HCT116 (cell line): ENCODE results near the gene SBF2. TPM values are rescaled to one million over a fixed set of nuclear protein-coding genes. Genes with fewer than 3 reads are reported as not detected.

ENCODE experiments used
- ATAC-seq: fragments of 200-7000 bp; cut with Tn5 transposase; 2 replicates; pipeline ENCODE4 v1.9.1; 2020; ENCODE audit warnings: mild to moderate bottlenecking, moderate library complexity
- BruUV-seq: library from RNA; stranded (reverse); fragments of 400-500 nt; replicated peaks from 2 replicates; lab custom pipeline; 2021; lab: Mats Ljungman, UMichigan
- CTCF ChIA-PET: fragments of 300-600 bp; sonication (Branson Sonifier 250); formaldehyde crosslinking; loops from one replicate; lab custom pipeline; 2021; ENCODE audit warnings: antibody characterized with exemption; lab: Charles Lee
- POLR2A ChIA-PET: fragments of 300-600, 350-600 bp; sonication (Branson Sonifier 250); formaldehyde crosslinking; loops from one replicate; lab custom pipeline; 2021; ENCODE audit warnings: antibody characterized with exemption; lab: Charles Lee
- RAD21 ChIA-PET, 2 experiments: fragments of 300-600 bp; sonication (Branson Sonifier 250); formaldehyde crosslinking; loops; one replicate each; lab custom pipeline; 2023; ENCODE audit warnings: low total read pairs in 2 of 2; ENCODE audit not compliant: uncharacterized antibody in 2 of 2, unreplicated experiment in 2 of 2, low non-redundant PET in 1 of 2; lab: Charles Lee
- DNase-seq: peaks from one replicate; pipeline ENCODE4 v3.0.0-alpha.2; 2010; ENCODE audit warnings: low read depth, low spot score
- H2AFZ ChIP-seq: fragments of 200-600 bp; shearing (Covaris generic), sonication (generic); 2 replicates; pipeline ENCODE4 v1.6.1; 2017; ENCODE audit warnings: low read depth, mixed run types, mixed read lengths, antibody characterized with exemption, low read length; ENCODE audit not compliant: poor library complexity, severe bottlenecking
- H3K27ac ChIP-seq: 2 replicates; pipeline ENCODE4 v1.5.1; 2012; ENCODE audit warnings: low read depth, low read length
- H3K27me3 ChIP-seq: fragments of 200-600 bp; sonication (generic); 2 replicates; pipeline ENCODE4 v1.6.1; 2016; ENCODE audit warnings: mixed run types, low read length, mixed read lengths; ENCODE audit not compliant: insufficient read depth
- H3K36me3 ChIP-seq, 2 experiments: fragments of 200-500 bp in 1 of 2; fragments of 200-600 bp in 1 of 2; sonication (Bioruptor generic) in 1 of 2; sonication (generic) in 1 of 2; 2 replicates each; pipeline versions ENCODE4 v1.5.1 to v1.6.1; 2014 to 2016; ENCODE audit warnings: low read length in 2 of 2, inconsistent platforms in 1 of 2, mixed read lengths in 1 of 2, mixed run types in 1 of 2; ENCODE audit not compliant: insufficient read depth in 2 of 2, control insufficient read depth in 1 of 2
- H3K4me1 ChIP-seq, 2 experiments: fragments of 200-600 bp in 1 of 2; sonication (generic) in 1 of 2; 2 replicates each; pipeline versions ENCODE4 v1.5.1 to v1.6.1; 2012 to 2017; ENCODE audit warnings: low read length in 2 of 2, inconsistent platforms in 1 of 2, mild to moderate bottlenecking in 1 of 2, mixed read lengths in 1 of 2, mixed run types in 1 of 2, moderate library complexity in 1 of 2; ENCODE audit not compliant: insufficient read depth in 2 of 2, control insufficient read depth in 1 of 2
- H3K4me2 ChIP-seq: fragments of 200-600 bp; sonication (generic); 2 replicates; pipeline ENCODE4 v1.6.1; 2017; ENCODE audit warnings: mixed run types, low read length, mixed read lengths
- H3K4me3 ChIP-seq, 2 experiments: fragments of 200-600 bp in 1 of 2; sonication (generic) in 1 of 2; replicated peaks in 1 of 2; 2 replicates each; pipeline ENCODE4 v1.5.1; 2011 to 2016; ENCODE audit warnings: low read length in 2 of 2, control low read depth in 1 of 2, low read depth in 1 of 2, mild to moderate bottlenecking in 1 of 2, mixed read lengths in 1 of 2, mixed run types in 1 of 2
- H3K79me2 ChIP-seq: fragments of 200-600 bp; sonication (generic); 2 replicates; pipeline ENCODE4 v1.6.1; 2017; ENCODE audit warnings: mild to moderate bottlenecking, mixed run types, low read length, moderate library complexity, mixed read lengths; ENCODE audit not compliant: insufficient read depth
- H3K9ac ChIP-seq: fragments of 200-600 bp; sonication (generic); 2 replicates; pipeline ENCODE4 v1.6.1; 2016; ENCODE audit warnings: low read length, mixed read lengths
- H3K9me2 ChIP-seq: fragments of 200-600 bp; sonication (generic), shearing (Covaris generic); 2 replicates; pipeline ENCODE4 v1.6.1; 2017; ENCODE audit warnings: mixed run types, mild to moderate bottlenecking, moderate library complexity; ENCODE audit not compliant: insufficient read depth
- H3K9me3 ChIP-seq, 2 experiments: fragments of 200-500 bp in 1 of 2; fragments of 200-600 bp in 1 of 2; sonication (Bioruptor generic) in 1 of 2; sonication (generic) in 1 of 2; 2 replicates each; pipeline ENCODE4 v1.6.1; 2014 to 2017; ENCODE audit warnings: low read length in 2 of 2, mixed read lengths in 2 of 2, inconsistent platforms in 1 of 2, low read depth in 1 of 2, mild to moderate bottlenecking in 1 of 2, mixed run types in 1 of 2, moderate library complexity in 1 of 2; ENCODE audit not compliant: control insufficient read depth in 1 of 2, insufficient read depth in 1 of 2
- H4K20me1 ChIP-seq: fragments of 200-600 bp; sonication (generic), shearing (Covaris generic); 2 replicates; pipeline ENCODE4 v1.6.1; 2017; ENCODE audit warnings: mixed run types, mild to moderate bottlenecking, moderate library complexity; ENCODE audit not compliant: insufficient read depth
- CBX3 ChIP-seq: IDR thresholded peaks from 2 replicates; pipeline ENCODE4 v1.6.1; 2012; ENCODE audit warnings: low read depth
- CEBPB ChIP-seq: IDR thresholded peaks from 2 replicates; pipeline ENCODE4 v1.6.1; 2012; ENCODE audit warnings: low read depth
- EGR1 ChIP-seq: IDR thresholded peaks from 2 replicates; pipeline ENCODE4 v1.6.1; 2012; ENCODE audit warnings: low read depth
- EZH2 ChIP-seq: fragments of 200-600 bp; sonication (generic); IDR thresholded peaks from 2 replicates; pipeline ENCODE4 v1.6.1; 2017; ENCODE audit warnings: antibody characterized with exemption, mixed run types
- EZH2phosphoT487 ChIP-seq: fragments of 200-600 bp; IDR thresholded peaks from 2 replicates; pipeline ENCODE4 v1.6.1; 2018; ENCODE audit warnings: antibody characterized with exemption, borderline replicate concordance
- FOSL1 ChIP-seq: IDR thresholded peaks from 2 replicates; pipeline ENCODE4 v1.6.1; 2012; ENCODE audit warnings: low read depth
- JUND ChIP-seq: IDR thresholded peaks from 2 replicates; pipeline ENCODE4 v1.6.1; 2012
- POLR2AphosphoS5 ChIP-seq: IDR thresholded peaks from 2 replicates; pipeline ENCODE4 v1.6.1; 2011; ENCODE audit warnings: mild to moderate bottlenecking, low read depth, low read length, moderate library complexity
- RAD21 ChIP-seq: IDR thresholded peaks from 2 replicates; pipeline ENCODE4 v1.6.1; 2012; ENCODE audit warnings: low read depth, mild to moderate bottlenecking
- SIN3A ChIP-seq: IDR thresholded peaks from 2 replicates; pipeline ENCODE4 v1.6.1; 2012; ENCODE audit warnings: low read depth
- SP1 ChIP-seq: IDR thresholded peaks from 2 replicates; pipeline ENCODE4 v1.6.1; 2012; ENCODE audit warnings: low read depth
- SRF ChIP-seq: IDR thresholded peaks from 2 replicates; pipeline ENCODE4 v1.6.1; 2012; ENCODE audit warnings: low read depth
- YY1 ChIP-seq: IDR thresholded peaks from 2 replicates; pipeline ENCODE4 v1.6.1; 2011; ENCODE audit warnings: low read length, low read depth, moderate library complexity, mild to moderate bottlenecking; ENCODE audit not compliant: insufficient replicate concordance; ENCODE audit errors: extremely low read depth
- ZFX ChIP-seq: fragments of 450-650 bp; IDR thresholded peaks from 2 replicates; pipeline ENCODE4 v1.6.1; 2017
- ZNF274 ChIP-seq: fragments of 200-500 bp; sonication (Bioruptor generic); IDR thresholded peaks from 2 replicates; pipeline ENCODE4 v1.6.1; 2014; ENCODE audit warnings: mild to moderate bottlenecking, low read depth, low read length, inconsistent platforms
- intact Hi-C: fragments of 100-400 bp; cut with micrococcal nuclease; formaldehyde crosslinking; loops from 2 replicates; pipeline ENCODE4 v1.10.0; 2022
- total RNA-seq: library from RNA; stranded (reverse); gene quantifications from one replicate; pipeline ENCODE4 v1.2.1, GENCODE V29; 2021; ENCODE audit not compliant: unreplicated experiment
- TF ChIP-seq, protein P1 (sequence below): IDR thresholded peaks from 2 replicates; pipeline ENCODE4 v1.6.1; 2012
- TF ChIP-seq, protein P2 (sequence below): IDR thresholded peaks from 2 replicates; pipeline ENCODE4 v1.6.1; 2011; ENCODE audit warnings: mild to moderate bottlenecking, low read length, moderate library complexity; ENCODE audit not compliant: insufficient replicate concordance; ENCODE audit errors: extremely low read depth
- TF ChIP-seq, protein P3 (sequence below): IDR thresholded peaks from 2 replicates; pipeline ENCODE4 v1.6.1; 2012
- TF ChIP-seq, protein P4 (sequence below): IDR thresholded peaks from 2 replicates; pipeline ENCODE4 v1.6.1; 2012; ENCODE audit warnings: low read depth
- TF ChIP-seq, protein P5 (sequence below), 3 experiments: fragments of 200-600 bp in 1 of 3; sonication (generic) in 1 of 3; IDR thresholded peaks in 2 of 3; conservative IDR thresholded peaks in 1 of 3; 2 replicates each; pipeline ENCODE4 v1.5.1; 2012 to 2017; ENCODE audit warnings: low read depth in 2 of 3, low read length in 2 of 3, antibody characterized with exemption in 1 of 3, borderline replicate concordance in 1 of 3, control low read depth in 1 of 3, mild to moderate bottlenecking in 1 of 3, mixed read lengths in 1 of 3, mixed run types in 1 of 3, moderate library complexity in 1 of 3; ENCODE audit not compliant: insufficient read depth in 1 of 3

The SBF2 gene
- total RNA-seq, 1 experiment from 2014 or later, result 35.0 TPM

DNA sequence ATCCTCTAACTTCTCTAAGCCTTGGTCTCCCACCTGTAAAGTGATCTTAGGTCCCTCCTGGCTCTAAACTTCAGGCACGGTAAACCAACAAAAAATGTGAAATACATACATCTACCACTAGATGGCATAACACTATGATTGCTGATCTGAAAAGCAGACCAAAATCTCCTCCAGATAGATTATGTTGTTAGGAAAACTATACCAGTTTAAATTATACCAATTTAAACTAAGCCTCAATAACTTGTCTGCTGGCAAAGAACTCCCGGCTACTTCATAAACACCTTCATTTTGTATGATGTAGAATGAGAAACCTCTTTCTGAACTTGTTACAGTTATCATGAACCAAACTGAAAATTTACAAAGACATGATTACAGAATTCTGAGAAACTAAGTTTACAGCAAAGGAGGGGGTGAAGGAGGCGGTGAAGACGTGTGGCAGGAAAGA is 85.9 kb downstream of the SBF2 start:
- Histone ChIP-seq H3K27me3 (no peaks in the 10 kb centered on the region), H2AFZ (no peak overlapping the region), H4K20me1 (no peaks in the 10 kb centered on the region), H3K4me1 (peaks cover 0 to 8% of the 10 kb centered on the region in 2 experiments; a peak in 1 of 4 replicates), H3K9ac (no peak overlapping the region), H3K4me3 (no peak overlapping the region), H3K27ac (no peak overlapping the region), H3K9me3 (peaks cover 6 to 10% of the 10 kb centered on the region in 2 experiments; a peak in 2 of 4 replicates), H3K36me3 (no peaks in the 10 kb centered on the region), H3K4me2 (peak overlapping the region; percentile 1; the same call in 1 of the 2 replicates), H3K79me2 (peaks cover 30% of the 10 kb centered on the region), H3K9me2 (no peaks in the 10 kb centered on the region)
- DNase-seq (peak; percentile 58), ATAC-seq (peak; percentile 78)
- CTCF ChIA-PET, result interaction anchor here (1.1 to 1.9 kb wide), 4 partner anchors 27 to 99 kb away, joined by 3 to 11 read pairs (median 4); partner anchors contain the start of gene ADM
- BruUV-seq, result no TSS peak
- POLR2A ChIA-PET, result no interaction called here
- RAD21 ChIA-PET, result no interaction called here
- intact Hi-C loops, result loop anchor here (1.0 to 2.0 kb wide), 3 partner anchors 97 to 158 kb away; partner anchors contain the start of gene ADM
- TF ChIP-seq EZH2phosphoT487, result no peak
- 0 out of 2 replicates have a peak, but pooled peaks have one; percentile 7 for TF ChIP-seq SRF
- TF ChIP-seq, protein P1, sequence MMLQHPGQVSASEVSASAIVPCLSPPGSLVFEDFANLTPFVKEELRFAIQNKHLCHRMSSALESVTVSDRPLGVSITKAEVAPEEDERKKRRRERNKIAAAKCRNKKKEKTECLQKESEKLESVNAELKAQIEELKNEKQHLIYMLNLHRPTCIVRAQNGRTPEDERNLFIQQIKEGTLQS, result no peak
- TF ChIP-seq ZNF274, result no peak
- no peak for TF ChIP-seq EZH2
- TF ChIP-seq CEBPB, result peak; percentile 35; the same call in 1 of the 2 replicates
- TF ChIP-seq, protein P2, sequence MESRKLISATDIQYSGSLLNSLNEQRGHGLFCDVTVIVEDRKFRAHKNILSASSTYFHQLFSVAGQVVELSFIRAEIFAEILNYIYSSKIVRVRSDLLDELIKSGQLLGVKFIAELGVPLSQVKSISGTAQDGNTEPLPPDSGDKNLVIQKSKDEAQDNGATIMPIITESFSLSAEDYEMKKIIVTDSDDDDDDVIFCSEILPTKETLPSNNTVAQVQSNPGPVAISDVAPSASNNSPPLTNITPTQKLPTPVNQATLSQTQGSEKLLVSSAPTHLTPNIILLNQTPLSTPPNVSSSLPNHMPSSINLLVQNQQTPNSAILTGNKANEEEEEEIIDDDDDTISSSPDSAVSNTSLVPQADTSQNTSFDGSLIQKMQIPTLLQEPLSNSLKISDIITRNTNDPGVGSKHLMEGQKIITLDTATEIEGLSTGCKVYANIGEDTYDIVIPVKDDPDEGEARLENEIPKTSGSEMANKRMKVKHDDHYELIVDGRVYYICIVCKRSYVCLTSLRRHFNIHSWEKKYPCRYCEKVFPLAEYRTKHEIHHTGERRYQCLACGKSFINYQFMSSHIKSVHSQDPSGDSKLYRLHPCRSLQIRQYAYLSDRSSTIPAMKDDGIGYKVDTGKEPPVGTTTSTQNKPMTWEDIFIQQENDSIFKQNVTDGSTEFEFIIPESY, result no peak
- no peak for TF ChIP-seq YY1
- TF ChIP-seq POLR2AphosphoS5, result no peak
- TF ChIP-seq SIN3A, result no peak
- TF ChIP-seq, protein P3, sequence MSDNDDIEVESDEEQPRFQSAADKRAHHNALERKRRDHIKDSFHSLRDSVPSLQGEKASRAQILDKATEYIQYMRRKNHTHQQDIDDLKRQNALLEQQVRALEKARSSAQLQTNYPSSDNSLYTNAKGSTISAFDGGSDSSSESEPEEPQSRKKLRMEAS, result no peak
- TF ChIP-seq EGR1, result 0 out of 2 replicates have a peak, but pooled peaks have one; percentile 19
- TF ChIP-seq, protein P4, sequence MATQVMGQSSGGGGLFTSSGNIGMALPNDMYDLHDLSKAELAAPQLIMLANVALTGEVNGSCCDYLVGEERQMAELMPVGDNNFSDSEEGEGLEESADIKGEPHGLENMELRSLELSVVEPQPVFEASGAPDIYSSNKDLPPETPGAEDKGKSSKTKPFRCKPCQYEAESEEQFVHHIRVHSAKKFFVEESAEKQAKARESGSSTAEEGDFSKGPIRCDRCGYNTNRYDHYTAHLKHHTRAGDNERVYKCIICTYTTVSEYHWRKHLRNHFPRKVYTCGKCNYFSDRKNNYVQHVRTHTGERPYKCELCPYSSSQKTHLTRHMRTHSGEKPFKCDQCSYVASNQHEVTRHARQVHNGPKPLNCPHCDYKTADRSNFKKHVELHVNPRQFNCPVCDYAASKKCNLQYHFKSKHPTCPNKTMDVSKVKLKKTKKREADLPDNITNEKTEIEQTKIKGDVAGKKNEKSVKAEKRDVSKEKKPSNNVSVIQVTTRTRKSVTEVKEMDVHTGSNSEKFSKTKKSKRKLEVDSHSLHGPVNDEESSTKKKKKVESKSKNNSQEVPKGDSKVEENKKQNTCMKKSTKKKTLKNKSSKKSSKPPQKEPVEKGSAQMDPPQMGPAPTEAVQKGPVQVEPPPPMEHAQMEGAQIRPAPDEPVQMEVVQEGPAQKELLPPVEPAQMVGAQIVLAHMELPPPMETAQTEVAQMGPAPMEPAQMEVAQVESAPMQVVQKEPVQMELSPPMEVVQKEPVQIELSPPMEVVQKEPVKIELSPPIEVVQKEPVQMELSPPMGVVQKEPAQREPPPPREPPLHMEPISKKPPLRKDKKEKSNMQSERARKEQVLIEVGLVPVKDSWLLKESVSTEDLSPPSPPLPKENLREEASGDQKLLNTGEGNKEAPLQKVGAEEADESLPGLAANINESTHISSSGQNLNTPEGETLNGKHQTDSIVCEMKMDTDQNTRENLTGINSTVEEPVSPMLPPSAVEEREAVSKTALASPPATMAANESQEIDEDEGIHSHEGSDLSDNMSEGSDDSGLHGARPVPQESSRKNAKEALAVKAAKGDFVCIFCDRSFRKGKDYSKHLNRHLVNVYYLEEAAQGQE, result no peak
- TF ChIP-seq CBX3, result no peak
- no peak for TF ChIP-seq JUND
- no peak for TF ChIP-seq ZFX
- TF ChIP-seq, protein P5, sequence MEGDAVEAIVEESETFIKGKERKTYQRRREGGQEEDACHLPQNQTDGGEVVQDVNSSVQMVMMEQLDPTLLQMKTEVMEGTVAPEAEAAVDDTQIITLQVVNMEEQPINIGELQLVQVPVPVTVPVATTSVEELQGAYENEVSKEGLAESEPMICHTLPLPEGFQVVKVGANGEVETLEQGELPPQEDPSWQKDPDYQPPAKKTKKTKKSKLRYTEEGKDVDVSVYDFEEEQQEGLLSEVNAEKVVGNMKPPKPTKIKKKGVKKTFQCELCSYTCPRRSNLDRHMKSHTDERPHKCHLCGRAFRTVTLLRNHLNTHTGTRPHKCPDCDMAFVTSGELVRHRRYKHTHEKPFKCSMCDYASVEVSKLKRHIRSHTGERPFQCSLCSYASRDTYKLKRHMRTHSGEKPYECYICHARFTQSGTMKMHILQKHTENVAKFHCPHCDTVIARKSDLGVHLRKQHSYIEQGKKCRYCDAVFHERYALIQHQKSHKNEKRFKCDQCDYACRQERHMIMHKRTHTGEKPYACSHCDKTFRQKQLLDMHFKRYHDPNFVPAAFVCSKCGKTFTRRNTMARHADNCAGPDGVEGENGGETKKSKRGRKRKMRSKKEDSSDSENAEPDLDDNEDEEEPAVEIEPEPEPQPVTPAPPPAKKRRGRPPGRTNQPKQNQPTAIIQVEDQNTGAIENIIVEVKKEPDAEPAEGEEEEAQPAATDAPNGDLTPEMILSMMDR (IDR thresholded peaks at IDR 0.05 in 2 of 3, conservative IDR thresholded peaks at IDR 0.05 in 1 of 3; ENCODE audit: borderline replicate concordance in 1 of 3, insufficient read depth in 1 of 3, low read depth in 2 of 3, low read length in 2 of 3), result peak; percentile 54 to 73 (median 57); a peak in 5 of 6 replicates
- peak; percentile 15; the same call in 1 of the 2 replicates for TF ChIP-seq FOSL1
- TF ChIP-seq SP1, result no peak
- TF ChIP-seq RAD21, result peak; percentile 65
